Smooth muscle cell (in vitro differentiated cells): ENCODE measurements around the gene NINJ2. TPM values are rescaled to one million over a fixed set of nuclear protein-coding genes. Genes with fewer than 3 reads are reported as not detected.
"Not testable (repeated sequence)": the region's sequence is repeated elsewhere in the genome, so short reads cannot be mapped to it uniquely, and the experiment has no call there.

ENCODE experiments used
- DNase-seq: peaks from one replicate; lab custom pipeline; 2025; ENCODE audit not compliant: unreplicated experiment; lab: John Stamatoyannopoulos, UW
- H2AFZ ChIP-seq: fragments of 200-600 bp; sonication (generic); 2 replicates; pipeline ENCODE4 v1.6.0; 2016; ENCODE audit warnings: antibody characterized with exemption, low read depth, mild to moderate bottlenecking
- H3F3A ChIP-seq: fragments of 200-600 bp; sonication (generic); 2 replicates; pipeline ENCODE4 v1.6.0; 2017; ENCODE audit warnings: antibody characterized with exemption, low read depth
- H3K27ac ChIP-seq: fragments of 200-600 bp; sonication (generic); 2 replicates; pipeline ENCODE4 v1.5.1; 2016; ENCODE audit warnings: low read depth, mild to moderate bottlenecking
- H3K27me3 ChIP-seq: fragments of 200-600 bp; sonication (generic); 2 replicates; pipeline ENCODE4 v1.6.1; 2016; ENCODE audit warnings: low read depth, mild to moderate bottlenecking
- H3K36me3 ChIP-seq: fragments of 200-600 bp; sonication (generic); 2 replicates; pipeline ENCODE4 v1.5.1; 2016; ENCODE audit warnings: low read depth
- H3K4me1 ChIP-seq: fragments of 200-600 bp; sonication (generic); 2 replicates; pipeline ENCODE4 v1.5.1; 2016; ENCODE audit warnings: low read depth
- H3K4me2 ChIP-seq: fragments of 200-600 bp; sonication (generic); 2 replicates; pipeline ENCODE4 v1.6.0; 2016; ENCODE audit warnings: mild to moderate bottlenecking
- H3K4me3 ChIP-seq: fragments of 200-600 bp; sonication (generic); 2 replicates; pipeline ENCODE4 v1.5.1; 2016; ENCODE audit warnings: mild to moderate bottlenecking
- H3K79me2 ChIP-seq: fragments of 200-600 bp; sonication (generic); 2 replicates; pipeline ENCODE4 v1.6.0; 2016; ENCODE audit warnings: low read depth, mild to moderate bottlenecking
- H3K9ac ChIP-seq: fragments of 200-600 bp; sonication (generic); 2 replicates; pipeline ENCODE4 v1.6.0; 2016; ENCODE audit warnings: low read depth
- H3K9me3 ChIP-seq: fragments of 200-600 bp; sonication (generic); replicated peaks from 2 replicates; pipeline ENCODE4 v1.5.1; 2016; ENCODE audit warnings: low read depth
- H4K20me1 ChIP-seq: fragments of 200-600 bp; sonication (generic); 2 replicates; pipeline ENCODE4 v1.6.0; 2016; ENCODE audit warnings: low read depth
- CTCF ChIP-seq: fragments of 200-600 bp; sonication (generic); IDR thresholded peaks from 2 replicates; pipeline ENCODE4 v1.5.1; 2017; ENCODE audit warnings: borderline replicate concordance, mild to moderate bottlenecking, antibody characterized with exemption; ENCODE audit not compliant: insufficient read depth, poor library complexity, severe bottlenecking
- WGBS: methylation state at CpG from one replicate; pipeline ENCODE4 v1.1.7; 2016; ENCODE audit warnings: low lambda C conversion rate; 5-methylcytosine and 5-hydroxymethylcytosine counted together
- polyA plus RNA-seq: library from polyadenylated mRNA; unstranded; fragments of >200 nt; fragmentation: Nextera tagmentation; extraction: Ambion mirVana; gene quantifications from 2 replicates; pipeline ENCODE4 v1.2.1, GENCODE V29; 2016
- total RNA-seq: library from RNA; depleted of rRNA; stranded (reverse); fragments of >200 nt; gene quantifications from 2 replicates; pipeline ENCODE4 v1.2.3, GENCODE V29; 2014

The NINJ2 gene
- total and polyA plus RNA-seq, 2 experiments from 2014 or later: 4.2 to 12.1 TPM

GRCh38 chr12:633731-634130, 29.5 kb downstream of the NINJ2 start:
- Histone ChIP-seq H4K20me1 (no peaks in the 10 kb centered on the region), H3K36me3 (no peaks in the 10 kb centered on the region), H3K27me3 (no peaks in the 10 kb centered on the region), H3K9me3 (no peaks in the 10 kb centered on the region), H3K4me3 (no peak overlapping the region), H3K27ac (peak overlapping the region; percentile 96), H3K9ac (no peak overlapping the region), H3K79me2 (no peaks in the 10 kb centered on the region), H3F3A (peaks cover 6% of the 10 kb centered on the region), H2AFZ (no peak overlapping the region), H3K4me1 (peaks cover 17% of the 10 kb centered on the region), H3K4me2 (no peak overlapping the region)
- TF ChIP-seq CTCF: no peak
- WGBS: 43% methylated on average over 2 of the region's 2 CpGs
- no peak for DNase-seq

GRCh38 chr12:632102-632696, 31.0 kb downstream of the NINJ2 start:
- under 1% methylated on average over 7 of the region's 7 CpGs for WGBS
- peak overlapping the region; percentile 96 for H3K27ac ChIP-seq
- H3K79me2 ChIP-seq: no peaks in the 10 kb centered on the region
- H4K20me1 ChIP-seq: no peaks in the 10 kb centered on the region
- peaks cover 6% of the 10 kb centered on the region for H3F3A ChIP-seq
- H3K4me3 ChIP-seq: no peak overlapping the region
- no peaks in the 10 kb centered on the region for H3K36me3 ChIP-seq
- peaks cover 17% of the 10 kb centered on the region for H3K4me1 ChIP-seq
- H3K4me2 ChIP-seq: peak overlapping the region; percentile 57
- no peak for TF ChIP-seq CTCF
- H2AFZ ChIP-seq: peak overlapping the region; percentile 38
- peak overlapping the region; percentile 75 for H3K9ac ChIP-seq
- no peak for DNase-seq
- no peaks in the 10 kb centered on the region for H3K27me3 ChIP-seq
- H3K9me3 ChIP-seq: no peaks in the 10 kb centered on the region

GRCh38 chr12:630656-631632, 32.3 kb downstream of the NINJ2 start:
- Histone ChIP-seq H2AFZ (no peak overlapping the region), H3K27ac (peak overlapping the region; percentile 96), H3K4me3 (no peak overlapping the region), H3K4me1 (peaks cover 17% of the 10 kb centered on the region), H3F3A (peaks cover 6% of the 10 kb centered on the region), H3K27me3 (no peaks in the 10 kb centered on the region), H3K36me3 (no peaks in the 10 kb centered on the region), H3K79me2 (no peaks in the 10 kb centered on the region), H3K4me2 (no peak overlapping the region), H3K9ac (no peak overlapping the region), H3K9me3 (no peaks in the 10 kb centered on the region), H4K20me1 (no peaks in the 10 kb centered on the region)
- no peak for DNase-seq
- WGBS: 71% methylated on average over 45 of the region's 45 CpGs
- TF ChIP-seq CTCF: no peak

GRCh38 chr12:628742-629078, 34.5 kb downstream of the NINJ2 start:
- not testable (repeated sequence) for H3F3A ChIP-seq, H3K9me3 ChIP-seq, H3K4me3 ChIP-seq, H3K36me3 ChIP-seq, H2AFZ ChIP-seq, H3K9ac ChIP-seq, H3K4me2 ChIP-seq, H3K27me3 ChIP-seq, H4K20me1 ChIP-seq, H3K79me2 ChIP-seq, H3K27ac ChIP-seq, DNase-seq
- WGBS: 100% methylated on average over 1 of the region's 1 CpG
- H3K4me1 ChIP-seq: peaks cover 17% of the 10 kb centered on the region
